PC-9 (cell line): ENCODE results near the gene NRP1. TPM values are rescaled to one million over a fixed set of nuclear protein-coding genes. Genes with fewer than 3 reads are reported as not detected.
A peak's percentile ranks its signal among the peaks of the same experiment; 100 is the strongest.

Experiments used
- BruUV-seq: library from RNA; stranded (reverse); fragments of 400-500 nt; replicated peaks from 2 replicates; lab custom pipeline; 2021; lab: Mats Ljungman, UMichigan
- CTCF ChIA-PET: fragments of 300-600 bp; sonication (Branson Sonifier 250); formaldehyde crosslinking; loops from one replicate; lab custom pipeline; 2022; ENCODE audit warnings: antibody characterized with exemption; lab: Charles Lee
- POLR2A ChIA-PET: fragments of 300-600 bp; sonication (Branson Sonifier 250); formaldehyde crosslinking; loops from one replicate; lab custom pipeline; 2022; ENCODE audit warnings: antibody characterized with exemption; ENCODE audit not compliant: unreplicated experiment; lab: Charles Lee
- DNase-seq, 2 experiments: peaks; one replicate each; pipeline versions ENCODE4 v3.0.0 to v3.0.0-alpha.2; 2015 to 2022; ENCODE audit warnings: mixed read lengths in 1 of 2
- H2AFZ ChIP-seq: fragments of 200-600 bp; sonication (generic); 2 replicates; pipeline ENCODE4 v1.8.1; 2017; ENCODE audit warnings: antibody characterized with exemption
- H3F3A ChIP-seq: fragments of 200-600 bp; sonication (generic); 2 replicates; pipeline ENCODE4 v1.8.1; 2017; ENCODE audit warnings: antibody characterized with exemption, mild to moderate bottlenecking, low read depth; ENCODE audit not compliant: insufficient read depth
- H3K27ac ChIP-seq: fragments of 200-600 bp; sonication (generic); 2 replicates; pipeline ENCODE4 v1.6.1; 2016; ENCODE audit warnings: mixed run types
- H3K27me3 ChIP-seq: fragments of 200-600 bp; sonication (generic); 2 replicates; pipeline ENCODE4 v1.6.1; 2016; ENCODE audit warnings: low read depth, mixed run types; ENCODE audit not compliant: insufficient read depth
- H3K36me3 ChIP-seq: fragments of 200-600 bp; sonication (generic); 2 replicates; pipeline ENCODE4 v1.6.1; 2016; ENCODE audit warnings: low read depth, mixed run types
- H3K4me1 ChIP-seq: fragments of 200-600 bp; sonication (generic); replicated peaks from 2 replicates; pipeline ENCODE4 v1.6.1; 2016; ENCODE audit warnings: mixed run types; ENCODE audit not compliant: insufficient read depth
- H3K4me2 ChIP-seq: fragments of 200-600 bp; sonication (generic); 2 replicates; pipeline ENCODE4 v1.6.1; 2017; ENCODE audit warnings: mixed run types
- H3K4me3 ChIP-seq: fragments of 200-600 bp; sonication (generic); 2 replicates; pipeline ENCODE4 v1.6.1; 2016; ENCODE audit warnings: mixed run types
- H3K79me2 ChIP-seq: fragments of 200-600 bp; sonication (generic); 2 replicates; pipeline ENCODE4 v1.6.1; 2017; ENCODE audit warnings: low read depth, mixed run types
- H3K9me2 ChIP-seq: fragments of 200-600 bp; sonication (generic); 2 replicates; pipeline ENCODE4 v1.8.1; 2017; ENCODE audit warnings: mild to moderate bottlenecking; ENCODE audit not compliant: insufficient read depth
- H3K9me3 ChIP-seq: fragments of 200-600 bp; sonication (generic); 2 replicates; pipeline ENCODE4 v1.8.1; 2016; ENCODE audit warnings: low read depth; ENCODE audit not compliant: insufficient read depth
- H4K20me1 ChIP-seq: fragments of 200-600 bp; sonication (generic); 2 replicates; pipeline ENCODE4 v1.8.1; 2017; ENCODE audit not compliant: insufficient read depth
- CTCF ChIP-seq: fragments of 200-600 bp; sonication (generic); conservative IDR thresholded peaks from 2 replicates; pipeline ENCODE4 v1.6.1; 2017; ENCODE audit warnings: mixed run types, antibody characterized with exemption, mild to moderate bottlenecking, moderate library complexity
- EZH2 ChIP-seq: fragments of 200-600 bp; sonication (generic); IDR thresholded peaks from 2 replicates; pipeline ENCODE4 v1.8.0; 2017; ENCODE audit warnings: antibody characterized with exemption, low read depth
- intact Hi-C: fragments of 100-400 bp; cut with micrococcal nuclease; formaldehyde crosslinking; loops from one replicate; pipeline ENCODE4 v1.10.0; 2022; ENCODE audit not compliant: unreplicated experiment
- total RNA-seq: library from RNA; stranded (reverse); gene quantifications from 2 replicates; pipeline ENCODE4 v1.2.3, GENCODE V29; 2021

Gene NRP1
- total RNA-seq, 1 experiment from 2014 or later: 30.5 TPM

GRCh38 chr10:33193057-33193700 is 141.3 kb downstream of the NRP1 start:
- Histone ChIP-seq H3K9me2 (no peaks in the 10 kb centered on the region), H3K4me1 (no peaks in the 10 kb centered on the region), H3K79me2 (no peaks in the 10 kb centered on the region), H2AFZ (no peak overlapping the region), H3K9me3 (no peaks in the 10 kb centered on the region), H4K20me1 (no peaks in the 10 kb centered on the region), H3K27ac (no peak overlapping the region), H3K36me3 (peaks cover 13% of the 10 kb centered on the region; the same call in 1 of the 2 replicates), H3K4me2 (no peak overlapping the region), H3F3A (no peaks in the 10 kb centered on the region; the same call in 1 of the 2 replicates), H3K27me3 (no peaks in the 10 kb centered on the region), H3K4me3 (no peak overlapping the region)
- TF ChIP-seq CTCF: peak; percentile 66
- no peak for TF ChIP-seq EZH2
- peak; percentile 35 to 75 for DNase-seq
- intact Hi-C loops: loop anchor here (1.0 to 5.0 kb wide), 6 partner anchors 71 to 1444 kb away; no protein-coding TSS in a partner anchor
- CTCF ChIA-PET: interaction anchor here (0.5 to 1.4 kb wide), 9 partner anchors 47 to 1822 kb away, joined by 3 to 21 read pairs (median 4); partner anchors contain the start of gene NRP1
- POLR2A ChIA-PET: interaction anchor here (0.6 to 0.7 kb wide), 2 partner anchors 172 to 610 kb away, joined by 5 to 12 read pairs; no protein-coding TSS in a partner anchor
- no TSS peak for BruUV-seq

- no peak for TF ChIP-seq CTCF
- no peak for TF ChIP-seq EZH2
- Histone ChIP-seq H3K4me2 (no peak overlapping the region), H3K27me3 (no peaks in the 10 kb centered on the region), H3K36me3 (peaks cover 9% of the 10 kb centered on the region), H3K79me2 (no peaks in the 10 kb centered on the region), H2AFZ (no peak overlapping the region), H3K4me1 (no peaks in the 10 kb centered on the region), H4K20me1 (no peaks in the 10 kb centered on the region), H3K9me3 (no peaks in the 10 kb centered on the region), H3K4me3 (no peak overlapping the region), H3K27ac (no peak overlapping the region), H3F3A (no peaks in the 10 kb centered on the region; the same call in 1 of the 2 replicates), H3K9me2 (no peaks in the 10 kb centered on the region)
- POLR2A ChIA-PET: no interaction called here
- CTCF ChIA-PET: no interaction called here
- no peak for DNase-seq
- BruUV-seq: no TSS peak
- intact Hi-C loops: loop anchor here (2.0 to 5.0 kb wide), 2 partner anchors 81 to 1445 kb away; no protein-coding TSS in a partner anchor
These were observed 142.3 kb downstream of the NRP1 start for GRCh38 chr10:33192190-33192589.

GRCh38 chr10:33190406-33190805 is 144.1 kb downstream of the NRP1 start:
- TF ChIP-seq CTCF (no peak), EZH2 (no peak)
- no TSS peak for BruUV-seq
- POLR2A ChIA-PET: no interaction called here
- Histone ChIP-seq H3K9me2 (no peaks in the 10 kb centered on the region), H3K27me3 (no peaks in the 10 kb centered on the region), H3K4me3 (no peak overlapping the region), H2AFZ (no peak overlapping the region), H4K20me1 (no peaks in the 10 kb centered on the region), H3K4me2 (no peak overlapping the region), H3K4me1 (no peaks in the 10 kb centered on the region), H3K9me3 (no peaks in the 10 kb centered on the region), H3F3A (no peaks in the 10 kb centered on the region; the same call in 1 of the 2 replicates), H3K27ac (no peak overlapping the region), H3K36me3 (peaks cover 12% of the 10 kb centered on the region; the same call in 1 of the 2 replicates), H3K79me2 (no peaks in the 10 kb centered on the region)
- CTCF ChIA-PET: no interaction called here
- intact Hi-C loops: loop anchor here (5.0 kb wide), 1 partner anchor 1447 kb away; no protein-coding TSS in a partner anchor
- no peak for DNase-seq
